HL-60 (cell line): ENCODE data around the gene CBX1.

Experiments used
- GABPA ChIP-seq: IDR thresholded peaks from 2 replicates; pipeline ENCODE4 v1.6.1; 2012; ENCODE audit warnings: low read depth
- TF ChIP-seq, protein P1 (sequence below): IDR thresholded peaks from one replicate; pipeline ENCODE4 v1.5.1; 2011; ENCODE audit warnings: low read length, control low read depth, inconsistent platforms; ENCODE audit not compliant: insufficient read depth

DNA sequence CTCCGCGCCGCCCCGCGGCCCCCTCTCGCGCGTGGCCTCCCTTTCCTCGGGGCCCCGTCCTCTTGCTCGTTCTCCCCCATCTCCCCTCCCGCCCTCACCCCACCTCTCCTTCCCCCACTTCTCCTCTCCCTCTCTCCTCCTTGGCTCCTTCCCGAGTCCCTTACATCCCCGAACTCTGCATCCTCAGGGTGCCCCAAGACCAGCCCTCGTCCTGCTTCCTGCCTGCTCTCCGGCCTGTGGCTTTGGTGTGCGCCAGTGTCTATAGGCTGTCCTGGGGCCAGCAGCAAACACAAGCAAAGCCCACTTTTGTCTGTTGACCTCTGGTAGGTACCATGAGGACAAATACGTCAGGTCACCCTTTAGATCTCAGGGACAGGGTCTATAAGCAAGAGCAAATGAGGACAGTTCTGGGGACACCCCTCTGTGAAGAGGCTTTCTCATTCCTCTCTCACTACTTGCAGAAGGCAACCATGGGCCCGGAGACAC is 63.4 kb downstream of the CBX1 start:
- TF ChIP-seq, protein P1, sequence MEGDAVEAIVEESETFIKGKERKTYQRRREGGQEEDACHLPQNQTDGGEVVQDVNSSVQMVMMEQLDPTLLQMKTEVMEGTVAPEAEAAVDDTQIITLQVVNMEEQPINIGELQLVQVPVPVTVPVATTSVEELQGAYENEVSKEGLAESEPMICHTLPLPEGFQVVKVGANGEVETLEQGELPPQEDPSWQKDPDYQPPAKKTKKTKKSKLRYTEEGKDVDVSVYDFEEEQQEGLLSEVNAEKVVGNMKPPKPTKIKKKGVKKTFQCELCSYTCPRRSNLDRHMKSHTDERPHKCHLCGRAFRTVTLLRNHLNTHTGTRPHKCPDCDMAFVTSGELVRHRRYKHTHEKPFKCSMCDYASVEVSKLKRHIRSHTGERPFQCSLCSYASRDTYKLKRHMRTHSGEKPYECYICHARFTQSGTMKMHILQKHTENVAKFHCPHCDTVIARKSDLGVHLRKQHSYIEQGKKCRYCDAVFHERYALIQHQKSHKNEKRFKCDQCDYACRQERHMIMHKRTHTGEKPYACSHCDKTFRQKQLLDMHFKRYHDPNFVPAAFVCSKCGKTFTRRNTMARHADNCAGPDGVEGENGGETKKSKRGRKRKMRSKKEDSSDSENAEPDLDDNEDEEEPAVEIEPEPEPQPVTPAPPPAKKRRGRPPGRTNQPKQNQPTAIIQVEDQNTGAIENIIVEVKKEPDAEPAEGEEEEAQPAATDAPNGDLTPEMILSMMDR, result no peak
- no peak for TF ChIP-seq GABPA
